Spleen (tissue), 7 donors: ENCODE results near the gene HBZ.
"Not testable (repeated sequence)": the region's sequence is repeated elsewhere in the genome, so short reads cannot be mapped to it uniquely, and the experiment has no call there.

ENCODE experiments used
- CTCF ChIP-seq, 11 experiments: fragments of 200-600 bp in 7 of 11; fragments of 450-650 bp in 4 of 11; sonication (generic) in 4 of 11; IDR thresholded peaks in 8 of 11; conservative IDR thresholded peaks in 3 of 11; 1 replicate in 7 of 11; 2 replicates in 4 of 11; pipeline versions ENCODE4 v1.4.0 to v1.8.0; 2016 to 2021; ENCODE audit warnings: antibody characterized with exemption in 11 of 11, inconsistent platforms in 4 of 11, mild to moderate bottlenecking in 1 of 11
- POLR2A ChIP-seq, 3 donors: fragments of 450-650 bp; IDR thresholded peaks; one replicate each; pipeline ENCODE4 v1.5.1; 2017; ENCODE audit warnings: antibody characterized with exemption in 3 of 3, mild to moderate bottlenecking in 1 of 3
- POLR2AphosphoS5 ChIP-seq, 3 donors: sonication (generic); formaldehyde crosslinking; IDR thresholded peaks; one replicate each; pipeline ENCODE4 v1.5.1; 2017; ENCODE audit warnings: antibody characterized with exemption in 3 of 3
- donor health status: DM: no; HTN: no; CAD: no; lungs with moderate emphysema.
- donor health status: DM: no; HTN: no; CAD: no.
- donor health status: DM: no; HTN: no; CAD: no.

- not testable (repeated sequence) for TF ChIP-seq POLR2A (IDR thresholded peaks at IDR 0.05); CTCF (IDR thresholded peaks at IDR 0.05 in 8 of 11, conservative IDR thresholded peaks at IDR 0.05 in 3 of 11); POLR2AphosphoS5 (IDR thresholded peaks at IDR 0.05)
These were observed 11.8 kb downstream of the HBZ start for GRCh38 chr16:164134-164823.
